ENCODE results near the gene TDRD7. TPM values are rescaled to one million over a fixed set of nuclear protein-coding genes. Genes with fewer than 3 reads are reported as not detected.
A peak's percentile ranks its signal among the peaks of the same experiment; 100 is the strongest.

TDRD7 gene, protein sequence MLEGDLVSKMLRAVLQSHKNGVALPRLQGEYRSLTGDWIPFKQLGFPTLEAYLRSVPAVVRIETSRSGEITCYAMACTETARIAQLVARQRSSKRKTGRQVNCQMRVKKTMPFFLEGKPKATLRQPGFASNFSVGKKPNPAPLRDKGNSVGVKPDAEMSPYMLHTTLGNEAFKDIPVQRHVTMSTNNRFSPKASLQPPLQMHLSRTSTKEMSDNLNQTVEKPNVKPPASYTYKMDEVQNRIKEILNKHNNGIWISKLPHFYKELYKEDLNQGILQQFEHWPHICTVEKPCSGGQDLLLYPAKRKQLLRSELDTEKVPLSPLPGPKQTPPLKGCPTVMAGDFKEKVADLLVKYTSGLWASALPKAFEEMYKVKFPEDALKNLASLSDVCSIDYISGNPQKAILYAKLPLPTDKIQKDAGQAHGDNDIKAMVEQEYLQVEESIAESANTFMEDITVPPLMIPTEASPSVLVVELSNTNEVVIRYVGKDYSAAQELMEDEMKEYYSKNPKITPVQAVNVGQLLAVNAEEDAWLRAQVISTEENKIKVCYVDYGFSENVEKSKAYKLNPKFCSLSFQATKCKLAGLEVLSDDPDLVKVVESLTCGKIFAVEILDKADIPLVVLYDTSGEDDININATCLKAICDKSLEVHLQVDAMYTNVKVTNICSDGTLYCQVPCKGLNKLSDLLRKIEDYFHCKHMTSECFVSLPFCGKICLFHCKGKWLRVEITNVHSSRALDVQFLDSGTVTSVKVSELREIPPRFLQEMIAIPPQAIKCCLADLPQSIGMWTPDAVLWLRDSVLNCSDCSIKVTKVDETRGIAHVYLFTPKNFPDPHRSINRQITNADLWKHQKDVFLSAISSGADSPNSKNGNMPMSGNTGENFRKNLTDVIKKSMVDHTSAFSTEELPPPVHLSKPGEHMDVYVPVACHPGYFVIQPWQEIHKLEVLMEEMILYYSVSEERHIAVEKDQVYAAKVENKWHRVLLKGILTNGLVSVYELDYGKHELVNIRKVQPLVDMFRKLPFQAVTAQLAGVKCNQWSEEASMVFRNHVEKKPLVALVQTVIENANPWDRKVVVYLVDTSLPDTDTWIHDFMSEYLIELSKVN
- 4.9 and 12.2 TPM in 2 replicates for total RNA-seq (ENCODE audit: low replicate concordance)

DNA sequence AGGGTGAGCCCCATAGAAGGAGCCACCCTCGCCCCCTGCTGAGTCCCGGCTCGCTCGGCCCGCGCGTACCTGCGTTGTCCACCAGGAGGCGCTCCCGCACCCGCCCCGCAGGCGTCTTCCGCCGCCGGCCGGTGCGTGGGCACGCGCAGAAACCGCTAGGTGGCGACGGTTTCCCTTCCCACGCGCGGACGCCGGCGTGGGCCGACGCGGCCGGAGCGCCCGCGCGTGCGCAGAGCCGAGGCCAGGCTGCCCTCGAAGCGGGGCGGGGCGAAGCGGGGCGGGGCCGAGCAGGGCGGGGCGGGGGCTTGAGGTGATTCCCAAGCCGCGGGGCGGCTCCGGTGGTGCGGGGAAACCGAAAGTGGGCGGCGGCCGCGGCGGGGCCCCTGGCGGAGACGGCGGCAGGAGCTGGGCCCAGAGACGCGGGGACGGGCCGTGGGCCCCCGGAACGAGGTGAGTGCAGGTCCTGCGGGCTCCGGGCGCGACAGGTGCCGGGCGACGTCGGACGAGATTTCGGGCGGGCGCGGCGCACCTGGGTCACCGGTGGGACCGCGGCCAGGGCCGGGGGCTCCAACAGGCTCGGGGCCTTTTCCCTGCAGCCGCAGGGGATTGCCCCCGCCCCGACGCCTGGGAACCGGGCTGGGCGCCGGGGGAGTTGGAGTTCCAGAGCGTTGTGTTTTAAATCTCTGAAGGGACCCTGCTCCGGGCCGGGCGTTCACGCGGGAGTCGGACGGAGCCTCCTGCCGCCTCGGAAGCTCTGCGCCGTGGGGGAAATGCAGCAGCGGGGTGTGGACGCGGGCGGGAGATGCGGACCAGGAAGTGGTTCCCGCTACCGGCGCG, at the start of gene TDRD7:
TSS of gene TDRD7 (plus strand) at position 308 of the 837 bp plus-strand sequence. CDS start 16,370 bp downstream, outside the sequence.
- TF ChIP-seq, protein P1, sequence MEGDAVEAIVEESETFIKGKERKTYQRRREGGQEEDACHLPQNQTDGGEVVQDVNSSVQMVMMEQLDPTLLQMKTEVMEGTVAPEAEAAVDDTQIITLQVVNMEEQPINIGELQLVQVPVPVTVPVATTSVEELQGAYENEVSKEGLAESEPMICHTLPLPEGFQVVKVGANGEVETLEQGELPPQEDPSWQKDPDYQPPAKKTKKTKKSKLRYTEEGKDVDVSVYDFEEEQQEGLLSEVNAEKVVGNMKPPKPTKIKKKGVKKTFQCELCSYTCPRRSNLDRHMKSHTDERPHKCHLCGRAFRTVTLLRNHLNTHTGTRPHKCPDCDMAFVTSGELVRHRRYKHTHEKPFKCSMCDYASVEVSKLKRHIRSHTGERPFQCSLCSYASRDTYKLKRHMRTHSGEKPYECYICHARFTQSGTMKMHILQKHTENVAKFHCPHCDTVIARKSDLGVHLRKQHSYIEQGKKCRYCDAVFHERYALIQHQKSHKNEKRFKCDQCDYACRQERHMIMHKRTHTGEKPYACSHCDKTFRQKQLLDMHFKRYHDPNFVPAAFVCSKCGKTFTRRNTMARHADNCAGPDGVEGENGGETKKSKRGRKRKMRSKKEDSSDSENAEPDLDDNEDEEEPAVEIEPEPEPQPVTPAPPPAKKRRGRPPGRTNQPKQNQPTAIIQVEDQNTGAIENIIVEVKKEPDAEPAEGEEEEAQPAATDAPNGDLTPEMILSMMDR (IDR thresholded peaks at IDR 0.05; ENCODE audit: insufficient read depth, low read length): peak; percentile 87
- peak; percentile 77 for DNase-seq (ENCODE audit: low read depth)
- peak within 1 kb of the TSS; percentile 77 for H3K4me3 ChIP-seq (ENCODE audit: low read depth, low read length)

DNA sequence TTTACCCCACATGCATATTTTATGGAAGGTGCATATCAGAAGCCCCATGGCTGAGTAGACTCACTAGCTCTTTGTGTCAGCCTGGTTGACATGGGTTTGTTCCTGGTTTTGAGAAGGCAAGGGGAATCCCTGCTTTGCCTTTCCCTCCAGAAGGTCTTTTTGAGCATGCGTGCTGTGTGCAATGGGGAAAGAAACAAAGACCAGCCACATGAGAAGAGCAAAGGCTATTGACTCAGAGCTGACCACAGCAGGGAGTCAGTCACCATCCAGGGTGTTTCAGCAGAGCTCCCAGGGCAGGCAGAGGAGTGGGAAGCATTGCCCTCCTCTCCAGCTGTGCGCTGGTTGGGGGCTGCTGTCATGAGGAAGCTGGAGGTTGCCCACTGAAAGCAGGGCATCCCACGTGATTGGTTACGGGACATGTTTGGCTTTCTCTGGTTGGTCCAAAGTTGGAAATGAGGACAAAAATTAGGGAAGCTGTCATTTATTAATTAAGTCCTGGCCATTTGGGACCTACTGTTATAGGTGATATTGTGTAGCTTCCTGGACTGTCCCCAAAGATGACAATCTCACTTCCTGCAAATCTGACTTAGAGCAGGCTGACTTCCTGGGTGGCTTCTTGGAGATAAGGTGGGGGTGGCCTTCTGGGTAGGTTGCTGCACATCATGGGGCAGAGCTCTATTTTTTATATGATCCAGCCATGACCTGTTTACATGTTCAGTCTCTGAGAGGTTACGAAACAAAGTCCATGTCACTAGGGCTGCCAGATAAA, 48.9 kb upstream of the TDRD7 start:
- no peak for DNase-seq (ENCODE audit: low read depth)
- TF ChIP-seq, protein P1 (IDR thresholded peaks at IDR 0.05; ENCODE audit: insufficient read depth, low read length): no peak
- no peak overlapping the region for H3K4me3 ChIP-seq (ENCODE audit: low read depth, low read length)

DNA sequence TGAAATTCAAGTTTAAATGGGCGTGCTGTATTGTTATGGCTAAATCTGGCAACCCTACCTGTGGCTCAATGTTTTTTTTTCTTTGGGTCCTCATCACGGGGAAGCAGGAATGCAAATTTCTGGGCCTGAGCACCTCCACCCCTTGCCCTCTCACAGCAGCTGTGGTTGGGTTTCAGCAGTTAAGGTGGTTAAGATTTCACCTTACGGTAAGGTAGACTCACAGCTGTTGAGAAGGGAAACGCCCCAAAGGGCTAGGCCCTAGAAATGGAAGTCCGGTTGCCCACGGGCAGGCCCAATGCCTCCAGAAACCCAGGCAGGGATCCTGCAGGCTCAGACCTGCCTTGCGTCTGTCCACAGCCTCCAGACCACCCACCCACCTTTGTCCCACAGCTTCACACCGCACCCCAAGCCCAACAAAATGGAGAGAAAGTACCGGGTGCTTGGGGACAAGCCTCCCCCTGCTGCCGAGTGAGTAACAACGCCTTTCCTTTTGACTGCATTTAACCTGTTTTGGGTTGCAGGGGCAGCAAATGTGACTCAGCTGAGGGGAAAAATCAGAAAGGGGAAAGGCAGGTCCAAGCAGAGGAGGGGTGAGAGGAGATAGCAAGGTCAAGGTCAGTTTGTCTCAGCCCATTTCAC, 48.1 kb upstream of the TDRD7 start:
- no peak for DNase-seq (ENCODE audit: low read depth)
- TF ChIP-seq, protein P1 (IDR thresholded peaks at IDR 0.05; ENCODE audit: insufficient read depth, low read length): no peak
- H3K4me3 ChIP-seq (ENCODE audit: low read depth, low read length): no peak overlapping the region

DNA sequence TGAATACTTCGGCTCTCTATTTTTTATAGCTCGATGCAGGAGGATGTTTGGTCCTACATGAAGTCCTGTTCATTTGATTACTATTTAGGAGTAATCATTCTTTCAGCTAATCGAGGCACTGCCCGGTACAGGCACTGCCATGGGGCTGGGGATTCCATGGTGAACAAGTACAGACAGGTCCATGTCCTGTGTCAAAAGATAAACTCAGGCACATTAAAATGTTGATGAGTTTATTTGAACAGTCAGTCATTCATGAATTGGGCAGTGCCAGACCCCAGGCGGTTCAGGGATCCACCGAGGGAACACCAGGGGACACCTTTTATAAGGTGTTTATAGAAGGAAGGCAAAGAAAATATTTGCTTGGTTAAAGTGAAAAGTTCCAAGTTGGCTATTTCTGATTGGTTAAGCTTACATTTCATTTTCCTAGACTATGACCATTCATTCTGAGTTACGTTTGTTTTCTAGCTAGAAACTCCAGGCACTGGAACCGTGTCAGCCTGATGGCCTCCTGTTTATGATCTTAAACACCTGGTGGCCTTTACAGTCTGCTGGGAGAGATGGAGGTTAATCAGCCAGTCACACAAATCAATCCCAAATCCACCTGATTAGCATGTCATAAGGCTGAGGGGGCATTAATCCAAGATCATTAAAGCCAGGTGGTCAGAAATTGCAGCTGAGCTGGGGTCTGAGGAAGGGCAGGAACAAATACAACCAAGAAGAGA, 47.0 kb upstream of the TDRD7 start:
- TF ChIP-seq, protein P1 (IDR thresholded peaks at IDR 0.05; ENCODE audit: insufficient read depth, low read length): no peak
- DNase-seq (ENCODE audit: low read depth): no peak
- no peak overlapping the region for H3K4me3 ChIP-seq (ENCODE audit: low read depth, low read length)

DNA sequence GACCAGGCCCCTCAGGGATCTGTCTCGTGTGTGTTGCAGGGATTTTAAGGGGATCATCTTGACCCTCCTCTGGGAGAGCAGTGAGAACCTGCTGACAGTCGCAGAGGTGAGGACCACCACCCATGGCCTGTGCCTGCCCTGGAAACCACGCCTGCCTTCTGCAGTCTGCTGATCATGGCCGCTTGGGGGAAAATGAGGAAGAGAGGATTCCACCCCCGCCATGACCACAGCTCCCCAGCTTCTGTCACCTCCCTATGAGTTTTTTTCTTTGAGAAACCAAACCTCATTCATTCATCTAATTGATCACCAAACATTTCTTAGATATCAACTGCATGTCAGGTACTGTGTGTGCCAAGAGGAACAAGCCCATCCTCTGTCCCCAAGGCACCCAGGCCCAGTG, 46.3 kb upstream of the TDRD7 start:
- TF ChIP-seq, protein P1 (IDR thresholded peaks at IDR 0.05; ENCODE audit: insufficient read depth, low read length): no peak
- DNase-seq (ENCODE audit: low read depth): no peak
- no peak overlapping the region for H3K4me3 ChIP-seq (ENCODE audit: low read depth, low read length)
